ENCODE data around the gene ADPRH.

DNA sequence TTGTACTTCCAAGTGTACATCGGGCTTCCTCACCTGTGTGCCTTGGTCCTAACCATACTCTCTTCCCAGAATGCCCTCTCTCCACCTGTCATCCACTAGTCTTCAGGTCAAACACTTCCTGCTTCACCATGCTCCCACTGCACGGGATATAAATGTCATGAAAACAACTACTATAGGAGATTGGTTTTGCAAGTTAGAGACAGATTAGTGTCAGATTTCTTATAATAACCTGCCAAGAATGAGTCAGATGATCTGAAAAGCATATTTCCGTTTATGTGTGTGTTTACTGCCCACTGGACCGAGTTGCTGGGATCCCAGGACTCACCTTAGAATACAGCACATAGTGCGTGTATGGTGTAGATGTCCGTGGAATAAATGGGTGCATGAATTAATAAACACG is 39.8 kb downstream of the ADPRH start:
- TF ChIP-seq, protein P1, sequence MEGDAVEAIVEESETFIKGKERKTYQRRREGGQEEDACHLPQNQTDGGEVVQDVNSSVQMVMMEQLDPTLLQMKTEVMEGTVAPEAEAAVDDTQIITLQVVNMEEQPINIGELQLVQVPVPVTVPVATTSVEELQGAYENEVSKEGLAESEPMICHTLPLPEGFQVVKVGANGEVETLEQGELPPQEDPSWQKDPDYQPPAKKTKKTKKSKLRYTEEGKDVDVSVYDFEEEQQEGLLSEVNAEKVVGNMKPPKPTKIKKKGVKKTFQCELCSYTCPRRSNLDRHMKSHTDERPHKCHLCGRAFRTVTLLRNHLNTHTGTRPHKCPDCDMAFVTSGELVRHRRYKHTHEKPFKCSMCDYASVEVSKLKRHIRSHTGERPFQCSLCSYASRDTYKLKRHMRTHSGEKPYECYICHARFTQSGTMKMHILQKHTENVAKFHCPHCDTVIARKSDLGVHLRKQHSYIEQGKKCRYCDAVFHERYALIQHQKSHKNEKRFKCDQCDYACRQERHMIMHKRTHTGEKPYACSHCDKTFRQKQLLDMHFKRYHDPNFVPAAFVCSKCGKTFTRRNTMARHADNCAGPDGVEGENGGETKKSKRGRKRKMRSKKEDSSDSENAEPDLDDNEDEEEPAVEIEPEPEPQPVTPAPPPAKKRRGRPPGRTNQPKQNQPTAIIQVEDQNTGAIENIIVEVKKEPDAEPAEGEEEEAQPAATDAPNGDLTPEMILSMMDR (IDR thresholded peaks at IDR 0.05): no peak
- no peak for TF ChIP-seq POLR2A (IDR thresholded peaks at IDR 0.05)
